Large intestine (tissue), 3 donors: Measurements from ENCODE around the gene RAB27B. TPM values are rescaled to one million over a fixed set of nuclear protein-coding genes. Genes with fewer than 3 reads are reported as not detected.

ENCODE experiments used
- DNase-seq, 2 donors: peaks; one replicate each; pipeline versions ENCODE4 v3.0.0 to v3.0.0-alpha.2; 2013
- H3K27ac ChIP-seq: one replicate; pipeline ENCODE4 v1.5.1; 2013; ENCODE audit warnings: low read length
- H3K27me3 ChIP-seq: 2 replicates; pipeline ENCODE4 v1.6.1; 2013; ENCODE audit warnings: low read length; ENCODE audit not compliant: control insufficient read depth, insufficient read depth
- H3K36me3 ChIP-seq: 2 replicates; pipeline ENCODE4 v1.6.1; 2013; ENCODE audit warnings: low read length; ENCODE audit not compliant: control insufficient read depth, insufficient read depth
- H3K4me1 ChIP-seq: one replicate; pipeline ENCODE4 v1.6.1; 2013; ENCODE audit warnings: low read length; ENCODE audit not compliant: control insufficient read depth, insufficient read depth
- H3K4me3 ChIP-seq: one replicate; pipeline ENCODE4 v1.5.1; 2013; ENCODE audit warnings: low read length
- H3K9me3 ChIP-seq: one replicate; pipeline ENCODE4 v1.6.1; 2013; ENCODE audit warnings: mild to moderate bottlenecking, low read depth, low read length, moderate library complexity; ENCODE audit not compliant: control insufficient read depth
- WGBS: methylation state at CpG from one replicate; pipeline ENCODE4 v1.1.5; 2013; ENCODE audit warnings: low lambda C conversion rate; ENCODE audit not compliant: insufficient coverage; 5-methylcytosine and 5-hydroxymethylcytosine counted together
- polyA plus RNA-seq: library from polyadenylated mRNA; unstranded; fragments of 120-200 nt; gene quantifications from one replicate; pipeline ENCODE4 v1.2.1, GENCODE V29; 2013

The RAB27B gene
- polyA plus RNA-seq, 1 donor: 9.6 TPM

DNA sequence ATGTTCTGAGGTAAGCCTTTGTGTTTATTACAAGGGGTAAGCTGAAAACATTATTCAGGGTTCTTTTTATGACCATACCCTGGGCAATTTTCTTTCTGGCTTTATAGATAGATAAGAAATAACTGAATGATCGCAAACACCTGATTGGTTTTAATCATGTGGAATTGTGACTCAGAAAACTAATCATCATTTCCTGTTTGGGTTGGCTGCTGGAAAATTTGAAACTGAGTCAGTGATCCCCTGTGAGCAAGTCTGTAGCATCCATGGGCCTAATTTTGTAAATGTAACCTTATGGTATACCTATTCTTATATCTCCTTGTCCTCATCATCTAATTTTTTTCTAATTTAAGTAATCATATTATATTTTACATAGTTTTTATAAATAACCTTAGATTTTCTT is 96.7 kb downstream of the RAB27B start:
- DNase-seq: no peak
- no CpG with 5 or more reads among the region's 1 CpG for WGBS
- Histone ChIP-seq H3K9me3 (no peaks in the 10 kb centered on the region), H3K36me3 (peaks cover 40% of the 10 kb centered on the region), H3K4me3 (no peak overlapping the region), H3K27me3 (no peaks in the 10 kb centered on the region), H3K27ac (no peak overlapping the region), H3K4me1 (no peaks in the 10 kb centered on the region)

DNA sequence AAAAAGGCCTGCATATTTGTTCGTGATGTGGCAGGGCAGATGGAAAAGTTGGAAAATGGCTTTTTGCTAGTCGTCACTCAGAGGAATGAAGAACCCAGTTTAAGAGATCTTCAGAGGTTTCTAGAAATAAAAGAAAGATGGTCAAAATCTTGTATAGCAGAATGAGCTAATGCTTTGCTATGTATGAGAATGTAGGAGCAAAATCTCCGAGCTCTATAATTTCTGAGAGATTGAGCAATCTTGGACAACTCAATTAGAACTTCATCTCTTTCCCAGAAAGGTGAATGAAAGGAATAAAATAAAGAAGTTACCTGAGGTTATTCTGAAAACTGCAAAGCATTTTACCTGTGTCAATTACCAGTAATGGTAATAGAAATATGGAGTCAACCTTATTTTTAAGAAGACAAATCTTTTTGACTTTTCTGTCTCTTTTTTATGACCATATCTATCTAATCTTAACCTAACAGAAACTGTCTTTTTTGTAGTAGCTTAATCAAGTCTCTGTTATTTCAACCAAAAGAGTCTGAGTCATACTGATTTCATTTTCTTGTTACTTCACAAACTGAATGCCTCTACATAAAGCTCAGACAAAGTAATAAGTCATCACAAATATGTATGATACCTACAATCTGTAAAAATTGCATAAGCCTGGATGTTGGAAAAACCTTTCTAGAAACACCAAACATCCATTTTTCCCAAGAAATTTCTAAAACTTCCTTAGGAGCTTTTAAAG is 98.5 kb downstream of the RAB27B start:
- 100% methylated on average over 2 of the region's 3 CpGs for WGBS
- Histone ChIP-seq H3K9me3 (no peaks in the 10 kb centered on the region), H3K27ac (no peak overlapping the region), H3K4me1 (no peaks in the 10 kb centered on the region), H3K4me3 (no peak overlapping the region), H3K27me3 (no peaks in the 10 kb centered on the region), H3K36me3 (peaks cover 39% of the 10 kb centered on the region)
- no peak for DNase-seq

DNA sequence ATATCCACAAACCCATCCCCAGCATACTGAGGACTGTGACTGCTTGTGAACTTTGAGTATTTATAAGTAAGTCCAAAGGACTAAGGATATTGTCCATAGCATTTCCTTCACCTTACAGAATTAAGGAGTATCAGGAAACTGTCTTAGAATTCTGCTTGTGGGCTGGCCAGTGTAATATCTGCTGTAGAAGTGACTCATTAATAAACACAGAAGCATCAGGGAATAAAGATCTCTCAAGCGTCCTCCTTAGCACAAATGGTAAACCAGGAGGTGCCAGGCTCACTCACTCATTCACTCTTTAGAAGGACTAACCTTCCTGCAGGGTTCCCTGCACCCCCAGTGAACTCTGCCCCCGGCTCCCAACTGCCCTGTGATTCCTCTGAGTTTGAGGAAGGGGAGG is 100.0 kb downstream of the RAB27B start:
- no CpG with 5 or more reads among the region's 2 CpGs for WGBS
- Histone ChIP-seq H3K27me3 (no peaks in the 10 kb centered on the region), H3K27ac (no peak overlapping the region), H3K4me1 (no peaks in the 10 kb centered on the region), H3K36me3 (peaks cover 39% of the 10 kb centered on the region), H3K4me3 (no peak overlapping the region), H3K9me3 (no peaks in the 10 kb centered on the region)
- no peak for DNase-seq

DNA sequence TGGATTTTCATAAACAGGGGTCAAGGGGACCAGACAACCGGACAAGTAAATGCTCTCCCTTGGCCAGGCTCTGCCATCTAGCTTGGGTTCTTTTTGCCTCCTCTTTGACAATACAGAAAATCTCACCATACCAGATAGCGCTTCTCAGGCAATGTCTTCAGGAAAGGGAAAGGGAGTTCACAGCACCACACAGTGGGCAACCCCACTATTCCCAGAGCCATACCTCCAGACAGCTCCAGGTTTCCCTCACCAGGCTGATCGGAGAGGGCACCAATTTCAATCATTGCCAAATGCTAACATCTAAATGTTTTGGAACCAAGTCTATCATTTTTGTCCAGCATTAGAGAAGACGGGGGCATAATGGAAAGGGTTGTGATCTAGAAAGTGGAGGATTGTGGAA is 102.9 kb downstream of the RAB27B start:
- H3K27me3 ChIP-seq: no peaks in the 10 kb centered on the region
- no peak overlapping the region for H3K4me3 ChIP-seq
- peaks cover 39% of the 10 kb centered on the region for H3K36me3 ChIP-seq
- H3K27ac ChIP-seq: no peak overlapping the region
- DNase-seq: no peak
- no peaks in the 10 kb centered on the region for H3K4me1 ChIP-seq
- WGBS: 100% methylated on average over 2 of the region's 4 CpGs
- H3K9me3 ChIP-seq: no peaks in the 10 kb centered on the region

DNA sequence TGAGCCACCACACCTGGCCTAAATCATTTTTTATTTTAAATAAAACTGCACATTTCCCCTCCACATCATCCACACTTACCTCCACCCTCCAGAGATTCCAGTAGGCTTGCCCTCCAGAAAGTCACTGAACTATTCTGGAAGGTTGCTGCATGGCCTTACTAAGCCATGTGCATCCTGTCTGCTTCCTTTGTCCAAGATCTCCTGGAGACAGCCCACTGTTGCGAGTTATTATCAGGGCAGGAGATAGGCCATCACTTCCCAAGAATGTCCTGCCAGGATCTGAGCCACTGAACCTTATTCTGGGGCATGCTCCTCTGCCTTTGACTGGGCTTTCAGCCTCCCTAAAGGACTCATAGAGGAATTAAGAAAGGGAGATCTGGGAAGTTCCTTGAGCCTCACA is 104.2 kb downstream of the RAB27B start:
- no peaks in the 10 kb centered on the region for H3K9me3 ChIP-seq
- H3K4me3 ChIP-seq: no peak overlapping the region
- no peaks in the 10 kb centered on the region for H3K4me1 ChIP-seq
- DNase-seq: no peak
- peaks cover 43% of the 10 kb centered on the region for H3K36me3 ChIP-seq
- no CpG with 5 or more reads among the region's 1 CpG for WGBS
- no peak overlapping the region for H3K27ac ChIP-seq
- H3K27me3 ChIP-seq: no peaks in the 10 kb centered on the region

DNA sequence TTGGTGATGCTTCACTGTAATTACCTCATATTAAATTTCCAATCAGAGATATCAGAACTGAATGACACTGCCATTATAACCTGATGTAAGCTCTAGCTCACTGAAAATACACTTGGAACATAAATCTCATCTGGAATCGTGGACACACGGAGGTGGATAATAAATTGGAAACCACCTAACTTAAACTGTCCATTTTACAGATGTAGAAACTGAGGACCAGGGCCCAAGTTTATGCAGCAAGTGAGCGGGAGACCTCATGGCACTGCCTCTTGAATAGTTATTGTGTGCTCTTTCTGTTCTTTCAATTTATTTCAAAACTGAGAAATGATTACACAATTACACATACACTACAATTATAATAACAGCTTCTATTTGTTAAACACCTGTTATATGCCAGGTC is 110.2 kb downstream of the RAB27B start:
- Histone ChIP-seq H3K9me3 (no peaks in the 10 kb centered on the region), H3K27me3 (no peaks in the 10 kb centered on the region), H3K27ac (no peak overlapping the region), H3K4me3 (no peak overlapping the region), H3K4me1 (no peaks in the 10 kb centered on the region), H3K36me3 (peaks cover 54% of the 10 kb centered on the region)
- no peak for DNase-seq
- WGBS: 100% methylated on average over 1 of the region's 3 CpGs

DNA sequence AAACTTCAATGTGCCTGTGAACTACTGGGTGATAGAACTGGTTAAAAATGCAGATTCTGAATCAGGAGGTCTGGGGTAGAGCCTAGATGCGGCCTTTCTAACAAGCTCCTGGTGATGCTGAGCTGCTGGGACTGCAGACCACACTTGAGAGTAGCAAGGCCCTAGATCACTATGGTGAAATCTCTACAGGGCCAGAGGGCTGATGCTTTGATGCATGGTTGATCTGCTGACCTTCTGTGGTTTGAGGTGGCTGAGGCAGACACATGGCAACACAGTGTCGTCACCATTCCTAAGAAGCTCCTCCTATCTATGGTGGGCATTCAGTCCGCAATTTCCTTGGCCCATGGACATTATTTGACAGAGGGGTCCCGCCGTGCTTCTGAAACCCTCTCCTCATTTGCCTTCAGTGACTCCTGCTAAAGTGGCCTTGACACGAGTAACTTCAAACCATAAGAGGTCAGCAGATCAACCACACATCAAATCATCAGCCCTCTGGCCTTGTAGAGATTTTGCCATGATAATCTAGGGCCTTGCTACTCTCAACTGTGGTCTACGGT is 111.2 kb downstream of the RAB27B start:
- H3K36me3 ChIP-seq: peaks cover 51% of the 10 kb centered on the region
- DNase-seq: no peak
- H3K4me3 ChIP-seq: no peak overlapping the region
- H3K27me3 ChIP-seq: no peaks in the 10 kb centered on the region
- no peak overlapping the region for H3K27ac ChIP-seq
- H3K4me1 ChIP-seq: no peaks in the 10 kb centered on the region
- H3K9me3 ChIP-seq: no peaks in the 10 kb centered on the region
- no CpG with 5 or more reads among the region's 7 CpGs for WGBS

DNA sequence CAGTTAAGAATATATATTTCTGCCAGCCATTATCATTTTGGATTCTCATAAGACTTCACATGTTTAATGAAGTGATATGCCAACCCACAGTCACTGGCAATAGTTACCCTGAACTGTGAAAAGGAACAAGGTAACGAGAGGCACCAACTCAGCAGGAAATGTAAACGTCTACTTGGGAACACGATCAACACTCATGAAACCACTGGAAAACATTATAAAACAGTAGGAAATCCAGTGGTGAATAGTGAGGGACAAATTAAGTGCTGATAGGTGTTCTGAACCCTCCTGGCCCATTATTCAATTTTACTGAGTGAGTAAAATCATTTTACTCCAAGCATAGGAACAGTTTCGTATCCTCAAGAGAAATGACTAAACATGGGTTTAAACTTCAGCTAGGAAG is 113.9 kb downstream of the RAB27B start:
- 49% methylated on average over 3 of the region's 4 CpGs for WGBS
- H3K27me3 ChIP-seq: no peaks in the 10 kb centered on the region
- no peak overlapping the region for H3K4me3 ChIP-seq
- no peak for DNase-seq
- H3K27ac ChIP-seq: no peak overlapping the region
- H3K36me3 ChIP-seq: peaks cover 35% of the 10 kb centered on the region
- H3K4me1 ChIP-seq: peaks cover 13% of the 10 kb centered on the region
- no peaks in the 10 kb centered on the region for H3K9me3 ChIP-seq

DNA sequence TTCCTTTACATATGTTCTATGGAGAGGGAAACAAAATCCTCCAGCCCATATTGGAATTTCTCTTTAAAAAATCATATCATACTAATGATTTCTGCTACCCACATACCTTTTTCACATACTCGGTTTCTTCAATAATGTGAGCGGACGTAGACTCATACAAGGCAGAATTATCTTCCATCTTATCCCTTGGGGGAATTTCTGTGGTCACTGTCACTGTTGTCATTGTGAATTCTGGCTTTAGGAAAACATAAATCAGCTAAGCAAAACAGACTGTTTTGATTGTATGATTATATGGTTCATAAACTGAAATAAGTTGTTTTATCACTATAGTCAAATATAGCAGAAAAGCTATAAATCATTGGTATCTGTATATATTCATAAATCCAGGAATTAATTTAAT is 114.3 kb downstream of the RAB27B start:
- Histone ChIP-seq H3K4me3 (no peak overlapping the region), H3K36me3 (peaks cover 35% of the 10 kb centered on the region), H3K4me1 (peaks cover 14% of the 10 kb centered on the region), H3K27ac (no peak overlapping the region), H3K27me3 (no peaks in the 10 kb centered on the region), H3K9me3 (no peaks in the 10 kb centered on the region)
- no CpG with 5 or more reads among the region's 3 CpGs for WGBS
- DNase-seq: no peak
